HUES64 (cell line): Measurements from ENCODE around the gene SELENOO.

Source experiments
- H3K27ac ChIP-seq: 2 replicates; pipeline ENCODE4 v1.7.0; 2013; ENCODE audit warnings: low read depth, low read length, inconsistent platforms
- H3K27me3 ChIP-seq: 2 replicates; pipeline ENCODE4 v1.6.1; 2013; ENCODE audit warnings: mild to moderate bottlenecking, low read length; ENCODE audit not compliant: insufficient read depth
- H3K36me3 ChIP-seq: 2 replicates; pipeline ENCODE4 v1.6.1; 2013; ENCODE audit warnings: mild to moderate bottlenecking, low read length; ENCODE audit not compliant: insufficient read depth
- H3K4me1 ChIP-seq: 2 replicates; pipeline ENCODE4 v1.6.1; 2013; ENCODE audit warnings: mild to moderate bottlenecking, low read length, moderate library complexity; ENCODE audit not compliant: insufficient read depth
- H3K4me3 ChIP-seq: 2 replicates; pipeline ENCODE4 v1.5.1; 2013; ENCODE audit warnings: mild to moderate bottlenecking, low read length, moderate library complexity
- H3K9ac ChIP-seq: 2 replicates; pipeline ENCODE4 v1.6.1; 2013; ENCODE audit warnings: mild to moderate bottlenecking, low read depth, low read length
- H3K9me3 ChIP-seq: 2 replicates; pipeline ENCODE4 v1.6.1; 2013; ENCODE audit warnings: low read depth, low read length; ENCODE audit not compliant: insufficient read depth
- WGBS: fragments of 150-250, 120-280 bp; methylation state at CpG from one replicate; pipeline ENCODE4 v1.1.7; 2013; ENCODE audit warnings: missing lambda C conversion rate; 5-methylcytosine and 5-hydroxymethylcytosine counted together

SELENOO gene

GRCh38 chr22:50180727-50181521 lies 19.9 kb upstream of the SELENOO start:
- peaks cover 17% of the 10 kb centered on the region for H3K27me3 ChIP-seq
- no peaks in the 10 kb centered on the region for H3K36me3 ChIP-seq
- no peaks in the 10 kb centered on the region for H3K9me3 ChIP-seq
- H3K4me1 ChIP-seq, result peaks cover 7% of the 10 kb centered on the region
- no peak overlapping the region for H3K27ac ChIP-seq
- H3K9ac ChIP-seq, result no peak overlapping the region
- H3K4me3 ChIP-seq, result no peak overlapping the region
- WGBS, result 94% methylated on average over 27 of the region's 27 CpGs

- Histone ChIP-seq H3K9me3 (no peaks in the 10 kb centered on the region), H3K27ac (no peak overlapping the region), H3K27me3 (peaks cover 17% of the 10 kb centered on the region), H3K9ac (no peak overlapping the region), H3K4me3 (no peak overlapping the region), H3K4me1 (peaks cover 7% of the 10 kb centered on the region), H3K36me3 (no peaks in the 10 kb centered on the region)
- 91% methylated on average over 31 of the region's 31 CpGs for WGBS
These were observed 18.4 kb upstream of the SELENOO start for GRCh38 chr22:50182176-50183081.

DNA sequence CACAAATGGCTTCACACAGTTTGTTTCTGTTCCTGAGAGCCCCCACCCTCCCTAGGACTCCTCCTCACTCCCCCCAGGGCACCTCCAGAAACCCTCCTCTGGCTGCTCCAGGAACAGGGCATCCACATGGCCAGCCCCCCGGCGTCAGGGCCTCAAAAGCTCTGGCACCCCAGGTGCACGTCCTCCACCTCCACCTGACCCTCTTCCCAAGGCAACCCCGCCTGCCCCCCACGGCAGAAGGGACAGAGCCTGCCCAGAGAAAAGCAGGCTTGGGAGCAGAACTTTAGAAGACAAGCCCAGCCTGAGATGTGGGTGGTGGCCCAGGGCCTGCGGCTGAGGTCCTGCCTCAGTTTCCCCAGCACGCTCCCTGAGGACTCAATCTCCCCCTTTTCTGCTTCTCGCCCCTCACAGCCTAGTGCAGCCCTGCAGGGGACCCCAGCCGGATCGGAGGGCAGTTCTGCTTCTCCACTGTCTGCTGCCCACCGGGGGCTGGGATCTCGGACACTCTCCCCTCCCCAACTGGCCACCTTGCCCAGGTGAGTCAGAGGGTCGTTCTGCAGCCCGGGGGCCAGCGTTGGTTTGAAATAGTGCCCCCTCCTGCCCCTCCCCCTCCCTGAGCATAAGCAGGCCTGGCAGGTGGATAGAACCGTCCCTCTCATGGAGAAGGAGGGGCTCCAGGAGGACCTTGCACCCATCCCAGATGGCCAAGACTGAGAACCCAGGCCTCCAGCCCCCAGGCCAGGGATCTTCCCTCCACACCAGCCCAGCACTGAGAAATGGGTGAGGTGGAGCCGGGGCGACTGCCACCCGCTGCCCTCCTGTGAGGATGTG lies 17.5 kb upstream of the SELENOO start:
- 87% methylated on average over 19 of the region's 19 CpGs for WGBS
- no peaks in the 10 kb centered on the region for H3K36me3 ChIP-seq
- no peak overlapping the region for H3K9ac ChIP-seq
- peaks cover 17% of the 10 kb centered on the region for H3K27me3 ChIP-seq
- no peak overlapping the region for H3K4me3 ChIP-seq
- no peak overlapping the region for H3K27ac ChIP-seq
- H3K4me1 ChIP-seq, result peaks cover 7% of the 10 kb centered on the region
- no peaks in the 10 kb centered on the region for H3K9me3 ChIP-seq

- H3K4me1 ChIP-seq, result peaks cover 7% of the 10 kb centered on the region
- peaks cover 17% of the 10 kb centered on the region for H3K27me3 ChIP-seq
- 51% methylated on average over 32 of the region's 32 CpGs for WGBS
- peak overlapping the region; percentile 62; the same call in 1 of the 2 replicates for H3K9ac ChIP-seq
- peak overlapping the region; percentile 79 for H3K4me3 ChIP-seq
- H3K9me3 ChIP-seq, result no peaks in the 10 kb centered on the region
- H3K27ac ChIP-seq, result no peak overlapping the region
- H3K36me3 ChIP-seq, result no peaks in the 10 kb centered on the region
These were observed 16.6 kb upstream of the SELENOO start for GRCh38 chr22:50184004-50184901.

GRCh38 chr22:50184902-50185374 lies 15.9 kb upstream of the SELENOO start:
- Histone ChIP-seq H3K4me3 (peak overlapping the region; percentile 79), H3K9me3 (no peaks in the 10 kb centered on the region), H3K9ac (peak overlapping the region; percentile 62), H3K4me1 (peaks cover 7% of the 10 kb centered on the region), H3K36me3 (no peaks in the 10 kb centered on the region), H3K27me3 (peaks cover 17% of the 10 kb centered on the region), H3K27ac (no peak overlapping the region)
- WGBS, result 7% methylated on average over 63 of the region's 63 CpGs

DNA sequence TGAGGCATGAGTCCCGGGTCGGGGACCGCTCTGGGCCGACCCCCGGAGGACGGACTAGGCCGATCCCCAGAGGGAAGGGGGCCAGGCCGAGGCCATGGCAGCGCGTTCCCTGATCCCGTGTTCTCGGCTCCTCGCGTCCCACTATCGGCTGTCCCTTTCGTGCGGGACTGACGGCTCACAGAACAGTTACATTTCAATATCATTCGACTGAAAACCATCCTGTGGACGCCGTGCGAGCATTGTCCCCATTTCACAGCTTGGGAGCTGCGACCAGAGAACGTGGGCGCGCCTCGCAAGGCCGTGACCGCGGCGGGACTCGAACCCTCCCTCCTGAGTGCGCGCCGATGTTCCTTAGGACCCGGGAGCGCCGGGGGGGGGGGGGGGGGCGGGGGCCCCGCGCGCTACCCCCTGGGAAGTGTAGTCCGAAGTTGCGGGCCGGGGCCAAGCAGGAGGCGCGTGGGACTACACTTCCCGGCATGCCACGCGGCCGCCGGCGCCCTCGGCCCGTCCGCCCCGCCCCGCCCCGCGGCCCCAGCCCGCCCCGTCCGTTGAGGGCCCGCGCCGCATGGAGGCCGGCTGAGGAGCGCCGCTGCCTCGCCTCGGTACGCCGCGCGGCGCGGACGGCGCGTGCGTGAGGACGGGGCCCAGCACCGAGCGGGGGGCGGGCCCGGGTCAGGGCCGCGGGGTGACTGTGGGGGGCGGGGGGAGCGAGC lies 15.3 kb upstream of the SELENOO start, which contains the start of gene TRABD:
Gene TRABD, plus strand, starts transcription at position 539 of the 713 bp plus-strand sequence. CDS start 7,148 bp downstream, outside the sequence.
- H3K36me3 ChIP-seq, result no peaks in the 10 kb centered on the region
- peak within 1 kb of the TSS; percentile 62 for H3K9ac ChIP-seq
- peaks cover 7% of the 10 kb centered on the region for H3K4me1 ChIP-seq
- no peak within 1 kb of the TSS for H3K27ac ChIP-seq
- H3K27me3 ChIP-seq, result peaks cover 17% of the 10 kb centered on the region
- no peaks in the 10 kb centered on the region for H3K9me3 ChIP-seq
- peak within 1 kb of the TSS; percentile 79 for H3K4me3 ChIP-seq
- WGBS, result 3% methylated on average over 76 of the region's 90 CpGs

DNA sequence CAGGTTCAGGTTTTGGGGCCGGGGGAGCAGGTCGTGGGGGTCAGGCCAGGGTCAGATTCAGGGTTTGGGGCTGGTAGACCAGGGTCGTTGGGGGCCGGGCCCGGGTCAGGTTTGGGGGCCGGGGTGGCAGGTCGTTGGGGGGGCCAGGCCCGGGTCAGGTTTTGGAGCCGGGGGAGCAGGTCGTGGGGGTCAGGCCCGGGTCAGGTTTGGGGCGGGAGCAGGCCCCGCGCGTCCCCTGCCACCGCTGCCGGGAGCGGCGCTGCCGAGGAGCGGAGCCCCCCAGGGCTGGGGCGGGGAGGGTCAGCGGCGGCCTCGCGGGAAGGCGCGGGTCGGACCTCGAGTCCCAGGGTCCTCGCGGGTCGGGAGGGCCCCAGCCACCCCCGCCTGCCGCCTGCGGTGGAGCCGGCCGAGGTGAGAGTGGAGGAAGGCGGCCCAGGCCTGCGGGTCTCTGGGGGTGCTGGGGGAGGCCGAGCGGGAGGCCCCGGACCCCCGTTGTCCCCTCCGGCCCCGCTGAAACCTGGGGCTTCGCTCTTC lies 14.6 kb upstream of the SELENOO start:
- Histone ChIP-seq H3K4me1 (peaks cover 7% of the 10 kb centered on the region), H3K36me3 (no peaks in the 10 kb centered on the region), H3K9me3 (no peaks in the 10 kb centered on the region), H3K27ac (no peak overlapping the region), H3K9ac (peak overlapping the region; percentile 59), H3K27me3 (peaks cover 17% of the 10 kb centered on the region), H3K4me3 (peak overlapping the region; percentile 59)
- under 1% methylated on average over 47 of the region's 47 CpGs for WGBS

DNA sequence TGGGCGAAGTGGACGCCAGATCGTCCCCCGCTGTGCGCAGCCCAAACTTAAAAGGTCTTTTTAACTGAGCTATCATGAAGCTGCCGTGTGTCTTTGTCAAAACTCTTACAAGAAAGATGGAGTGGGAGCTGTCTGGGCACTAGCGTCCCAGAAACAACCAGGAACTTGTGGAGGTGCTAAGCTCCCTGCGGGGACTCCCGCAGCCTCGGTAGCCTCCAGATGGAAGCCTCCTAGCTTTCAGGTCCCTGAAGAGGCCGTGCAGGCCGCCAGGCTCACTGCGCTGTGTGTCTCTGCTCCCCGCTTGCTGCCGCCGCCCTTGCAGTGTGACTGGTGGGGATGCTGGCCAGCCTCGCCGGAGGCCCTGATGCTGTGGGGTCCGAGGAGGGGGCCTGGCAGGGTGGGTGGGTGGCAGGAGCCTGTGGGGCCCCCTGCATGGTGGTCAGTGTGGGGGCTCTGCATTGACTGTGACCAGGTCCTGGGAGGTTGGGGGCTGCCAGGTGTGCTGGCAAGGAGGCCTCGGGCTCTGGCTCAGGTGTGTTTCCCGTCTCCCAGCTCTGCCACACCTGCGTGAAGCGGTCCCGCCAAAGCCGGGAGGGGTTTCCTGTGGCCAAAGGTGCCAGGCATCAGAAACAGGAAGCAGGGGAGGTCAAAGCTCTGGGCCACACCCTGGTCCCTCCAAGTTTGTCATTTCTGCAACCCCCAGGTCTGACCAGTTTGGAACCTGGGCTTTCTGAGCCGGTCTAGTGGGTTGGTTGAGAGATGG lies 13.9 kb upstream of the SELENOO start:
- no peaks in the 10 kb centered on the region for H3K9me3 ChIP-seq
- WGBS, result 52% methylated on average over 26 of the region's 26 CpGs

DNA sequence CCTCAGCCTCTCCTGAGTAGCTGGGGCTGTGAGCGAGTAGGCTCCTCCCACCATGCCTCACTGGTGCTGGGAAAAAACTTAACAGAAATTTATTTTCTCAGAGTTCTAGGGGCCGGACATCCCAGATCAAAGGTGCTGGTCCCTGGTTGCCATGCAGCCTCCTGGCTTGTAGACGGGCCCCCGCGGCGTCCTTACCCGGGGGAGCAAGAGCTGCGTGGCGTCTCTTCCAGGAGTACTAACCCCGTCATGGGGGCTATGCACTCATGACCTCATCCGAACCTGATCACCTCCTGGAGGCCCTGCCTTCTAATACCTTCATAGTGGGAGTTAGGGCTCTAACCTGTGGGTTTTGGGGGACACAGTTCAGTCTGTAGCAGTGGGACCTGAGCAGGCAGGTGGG lies 12.5 kb upstream of the SELENOO start:
- peaks cover under 1% of the 10 kb centered on the region; the same call in 1 of the 2 replicates for H3K36me3 ChIP-seq
- no peak overlapping the region for H3K9ac ChIP-seq
- 96% methylated on average over 11 of the region's 11 CpGs for WGBS
- H3K4me1 ChIP-seq, result peaks cover 7% of the 10 kb centered on the region
- no peak overlapping the region for H3K4me3 ChIP-seq
- H3K27me3 ChIP-seq, result peaks cover 17% of the 10 kb centered on the region
- H3K27ac ChIP-seq, result no peak overlapping the region
- no peaks in the 10 kb centered on the region for H3K9me3 ChIP-seq

More for the DNA sequence above, 13.9 kb upstream of the SELENOO start:
- peaks cover 17% of the 10 kb centered on the region for H3K27me3 ChIP-seq
- H3K36me3 ChIP-seq, result no peaks in the 10 kb centered on the region
- no peak overlapping the region for H3K27ac ChIP-seq
- peak overlapping the region; percentile 59 for H3K9ac ChIP-seq
- peaks cover 7% of the 10 kb centered on the region for H3K4me1 ChIP-seq
- peak overlapping the region; percentile 59 for H3K4me3 ChIP-seq
